HCT116 (cell line): ENCODE results near the gene OBSCN.
A peak's percentile ranks its signal among the peaks of the same experiment; 100 is the strongest.

ENCODE experiments used
- CEBPB ChIP-seq: IDR thresholded peaks from 2 replicates; pipeline ENCODE4 v1.6.1; 2012; ENCODE audit warnings: low read depth
- ELF1 ChIP-seq: IDR thresholded peaks from 2 replicates; pipeline ENCODE4 v1.6.1; 2012; ENCODE audit warnings: low read depth, borderline replicate concordance
- EZH2 ChIP-seq: fragments of 200-600 bp; sonication (generic); IDR thresholded peaks from 2 replicates; pipeline ENCODE4 v1.6.1; 2017; ENCODE audit warnings: antibody characterized with exemption, mixed run types
- EZH2phosphoT487 ChIP-seq: fragments of 200-600 bp; IDR thresholded peaks from 2 replicates; pipeline ENCODE4 v1.6.1; 2018; ENCODE audit warnings: antibody characterized with exemption, borderline replicate concordance
- POLR2A ChIP-seq: IDR thresholded peaks from 2 replicates; pipeline ENCODE4 v1.7.0; 2011; ENCODE audit warnings: borderline replicate concordance; ENCODE audit not compliant: insufficient read depth, insufficient read length; ENCODE audit errors: extremely low read depth
- POLR2AphosphoS5 ChIP-seq: IDR thresholded peaks from 2 replicates; pipeline ENCODE4 v1.6.1; 2011; ENCODE audit warnings: mild to moderate bottlenecking, low read depth, low read length, moderate library complexity
- SP1 ChIP-seq: IDR thresholded peaks from 2 replicates; pipeline ENCODE4 v1.6.1; 2012; ENCODE audit warnings: low read depth
- YY1 ChIP-seq: IDR thresholded peaks from 2 replicates; pipeline ENCODE4 v1.6.1; 2011; ENCODE audit warnings: low read length, low read depth, moderate library complexity, mild to moderate bottlenecking; ENCODE audit not compliant: insufficient replicate concordance; ENCODE audit errors: extremely low read depth
- TF ChIP-seq, protein P1 (sequence below), 3 experiments: fragments of 200-600 bp in 1 of 3; sonication (generic) in 1 of 3; IDR thresholded peaks in 2 of 3; conservative IDR thresholded peaks in 1 of 3; 2 replicates each; pipeline ENCODE4 v1.5.1; 2012 to 2017; ENCODE audit warnings: low read depth in 2 of 3, low read length in 2 of 3, antibody characterized with exemption in 1 of 3, borderline replicate concordance in 1 of 3, control low read depth in 1 of 3, mild to moderate bottlenecking in 1 of 3, mixed read lengths in 1 of 3, mixed run types in 1 of 3, moderate library complexity in 1 of 3; ENCODE audit not compliant: insufficient read depth in 1 of 3
- TF ChIP-seq, protein P2 (sequence below): IDR thresholded peaks from 2 replicates; pipeline ENCODE4 v1.6.1; 2012; ENCODE audit warnings: low read depth
- TF ChIP-seq, protein P3 (sequence below): IDR thresholded peaks from 2 replicates; pipeline ENCODE4 v1.6.1; 2012

DNA sequence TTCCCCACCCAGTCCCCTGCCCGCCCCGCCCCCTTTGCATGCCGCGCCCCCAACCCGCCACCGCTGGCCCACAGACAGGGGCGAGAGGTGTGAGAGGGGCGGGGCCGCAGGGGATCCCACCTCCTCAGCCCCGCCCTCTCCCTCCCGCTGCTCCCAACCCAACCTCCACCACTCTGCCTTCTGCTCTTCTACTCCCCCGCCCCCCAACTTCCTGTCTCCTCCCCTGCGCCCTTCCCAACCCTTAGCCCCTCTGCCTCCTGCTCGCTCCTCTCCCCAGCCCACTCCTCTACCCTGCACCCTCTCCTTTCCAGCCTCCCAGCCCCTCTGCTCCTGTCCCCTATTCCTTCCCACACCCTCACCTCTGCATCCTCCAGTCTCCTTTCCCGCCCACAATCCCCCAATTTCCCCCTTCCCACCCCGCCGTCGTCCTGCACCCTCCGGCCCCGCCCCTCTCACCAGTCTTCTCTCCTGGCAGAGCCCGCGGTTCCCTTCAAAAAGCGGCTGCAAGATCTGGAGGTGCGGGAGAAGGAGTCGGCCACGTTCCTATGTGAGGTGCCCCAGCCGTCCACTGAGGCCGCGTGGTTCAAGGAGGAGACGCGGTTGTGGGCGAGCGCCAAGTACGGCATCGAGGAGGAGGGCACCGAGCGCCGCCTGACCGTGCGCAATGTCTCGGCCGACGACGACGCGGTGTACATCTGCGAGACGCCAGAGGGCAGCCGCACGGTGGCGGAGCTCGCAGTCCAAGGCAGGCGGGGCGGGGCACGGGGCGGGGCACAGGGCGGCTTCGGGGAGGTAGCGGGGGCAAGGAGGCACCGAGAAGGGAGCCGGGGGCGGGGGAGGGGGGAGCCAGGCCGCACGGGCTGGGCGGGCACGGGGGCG is 5.4 kb downstream of the OBSCN start:
- TF ChIP-seq EZH2phosphoT487 (no peak), CEBPB (no peak), SP1 (no peak), POLR2AphosphoS5 (peak; percentile 57; the same call in 1 of the 2 replicates), YY1 (peak; percentile 2), EZH2 (no peak), POLR2A (no peak), ELF1 (no peak)
- TF ChIP-seq, protein P1, sequence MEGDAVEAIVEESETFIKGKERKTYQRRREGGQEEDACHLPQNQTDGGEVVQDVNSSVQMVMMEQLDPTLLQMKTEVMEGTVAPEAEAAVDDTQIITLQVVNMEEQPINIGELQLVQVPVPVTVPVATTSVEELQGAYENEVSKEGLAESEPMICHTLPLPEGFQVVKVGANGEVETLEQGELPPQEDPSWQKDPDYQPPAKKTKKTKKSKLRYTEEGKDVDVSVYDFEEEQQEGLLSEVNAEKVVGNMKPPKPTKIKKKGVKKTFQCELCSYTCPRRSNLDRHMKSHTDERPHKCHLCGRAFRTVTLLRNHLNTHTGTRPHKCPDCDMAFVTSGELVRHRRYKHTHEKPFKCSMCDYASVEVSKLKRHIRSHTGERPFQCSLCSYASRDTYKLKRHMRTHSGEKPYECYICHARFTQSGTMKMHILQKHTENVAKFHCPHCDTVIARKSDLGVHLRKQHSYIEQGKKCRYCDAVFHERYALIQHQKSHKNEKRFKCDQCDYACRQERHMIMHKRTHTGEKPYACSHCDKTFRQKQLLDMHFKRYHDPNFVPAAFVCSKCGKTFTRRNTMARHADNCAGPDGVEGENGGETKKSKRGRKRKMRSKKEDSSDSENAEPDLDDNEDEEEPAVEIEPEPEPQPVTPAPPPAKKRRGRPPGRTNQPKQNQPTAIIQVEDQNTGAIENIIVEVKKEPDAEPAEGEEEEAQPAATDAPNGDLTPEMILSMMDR (IDR thresholded peaks at IDR 0.05 in 2 of 3, conservative IDR thresholded peaks at IDR 0.05 in 1 of 3; ENCODE audit: borderline replicate concordance in 1 of 3, insufficient read depth in 1 of 3, low read depth in 2 of 3, low read length in 2 of 3), result peak in 2 of 3 experiments; percentile 45 to 58; a peak in 5 of 6 replicates
- TF ChIP-seq, protein P2, sequence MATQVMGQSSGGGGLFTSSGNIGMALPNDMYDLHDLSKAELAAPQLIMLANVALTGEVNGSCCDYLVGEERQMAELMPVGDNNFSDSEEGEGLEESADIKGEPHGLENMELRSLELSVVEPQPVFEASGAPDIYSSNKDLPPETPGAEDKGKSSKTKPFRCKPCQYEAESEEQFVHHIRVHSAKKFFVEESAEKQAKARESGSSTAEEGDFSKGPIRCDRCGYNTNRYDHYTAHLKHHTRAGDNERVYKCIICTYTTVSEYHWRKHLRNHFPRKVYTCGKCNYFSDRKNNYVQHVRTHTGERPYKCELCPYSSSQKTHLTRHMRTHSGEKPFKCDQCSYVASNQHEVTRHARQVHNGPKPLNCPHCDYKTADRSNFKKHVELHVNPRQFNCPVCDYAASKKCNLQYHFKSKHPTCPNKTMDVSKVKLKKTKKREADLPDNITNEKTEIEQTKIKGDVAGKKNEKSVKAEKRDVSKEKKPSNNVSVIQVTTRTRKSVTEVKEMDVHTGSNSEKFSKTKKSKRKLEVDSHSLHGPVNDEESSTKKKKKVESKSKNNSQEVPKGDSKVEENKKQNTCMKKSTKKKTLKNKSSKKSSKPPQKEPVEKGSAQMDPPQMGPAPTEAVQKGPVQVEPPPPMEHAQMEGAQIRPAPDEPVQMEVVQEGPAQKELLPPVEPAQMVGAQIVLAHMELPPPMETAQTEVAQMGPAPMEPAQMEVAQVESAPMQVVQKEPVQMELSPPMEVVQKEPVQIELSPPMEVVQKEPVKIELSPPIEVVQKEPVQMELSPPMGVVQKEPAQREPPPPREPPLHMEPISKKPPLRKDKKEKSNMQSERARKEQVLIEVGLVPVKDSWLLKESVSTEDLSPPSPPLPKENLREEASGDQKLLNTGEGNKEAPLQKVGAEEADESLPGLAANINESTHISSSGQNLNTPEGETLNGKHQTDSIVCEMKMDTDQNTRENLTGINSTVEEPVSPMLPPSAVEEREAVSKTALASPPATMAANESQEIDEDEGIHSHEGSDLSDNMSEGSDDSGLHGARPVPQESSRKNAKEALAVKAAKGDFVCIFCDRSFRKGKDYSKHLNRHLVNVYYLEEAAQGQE, result no peak
- TF ChIP-seq, protein P3, sequence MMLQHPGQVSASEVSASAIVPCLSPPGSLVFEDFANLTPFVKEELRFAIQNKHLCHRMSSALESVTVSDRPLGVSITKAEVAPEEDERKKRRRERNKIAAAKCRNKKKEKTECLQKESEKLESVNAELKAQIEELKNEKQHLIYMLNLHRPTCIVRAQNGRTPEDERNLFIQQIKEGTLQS, result no peak
